ENCODE results near the gene BOK. TPM values are rescaled to one million over a fixed set of nuclear protein-coding genes. Genes with fewer than 3 reads are reported as not detected.

The BOK gene
- total RNA-seq, 1 experiment from 2014 or later, result 33.9 TPM

- H3K9me3 Mint-ChIP-seq, result no peaks in the 10 kb centered on the region
- no peak overlapping the region for H3K27ac Mint-ChIP-seq
- H3K4me1 Mint-ChIP-seq, result peaks cover 4 to 14% of the 10 kb centered on the region in 2 experiments
- Histone ChIP-seq H3K79me1 (ENCODE audit: insufficient read depth, low read depth, low read length, poor library complexity, severe bottlenecking) (peaks cover 2% of the 10 kb centered on the region), H3K9ac (ENCODE audit: extremely low read depth, insufficient read length, low read length) (no peak overlapping the region), H2AK5ac (ENCODE audit: insufficient read length, low read length) (no peak overlapping the region), H2BK12ac (ENCODE audit: insufficient read length, low read depth, low read length) (no peak overlapping the region), H3K4me1 (ENCODE audit: insufficient read depth, low read length) (no peaks in the 10 kb centered on the region), H3K79me2 (ENCODE audit: insufficient read depth, low read length) (no peaks in the 10 kb centered on the region; the same call in 1 of the 2 replicates), H4K91ac (ENCODE audit: insufficient read length, low read depth, low read length) (no peak overlapping the region), H3K18ac (ENCODE audit: insufficient read length, low read depth, low read length) (no peak overlapping the region), H3K56ac (ENCODE audit: insufficient read length, low read depth, low read length) (no peak overlapping the region), H3K14ac (ENCODE audit: insufficient read depth, low read length) (no peak overlapping the region; the same call in 1 of the 2 replicates), H2BK5ac (ENCODE audit: insufficient read length, low read length) (no peak overlapping the region), H3K23me2 (ENCODE audit: insufficient read length, low read depth, low read length, poor library complexity, severe bottlenecking) (peaks cover 6% of the 10 kb centered on the region), H4K5ac (ENCODE audit: insufficient read length, low read depth, low read length) (no peak overlapping the region), H2AFZ (ENCODE audit: low read length) (no peak overlapping the region), H3K23ac (ENCODE audit: insufficient read length, low read depth, low read length) (no peak overlapping the region), H3K4ac (ENCODE audit: low read depth, low read length) (no peak overlapping the region), H2BK15ac (ENCODE audit: low read depth, low read length) (no peak overlapping the region), H4K20me1 (ENCODE audit: control insufficient read depth, insufficient read depth, insufficient read length) (no peaks in the 10 kb centered on the region), H2BK120ac (ENCODE audit: low read depth, low read length, poor library complexity, severe bottlenecking) (no peak overlapping the region), H3K27ac (ENCODE audit: insufficient read length, low read depth, low read length) (no peak overlapping the region), H2BK20ac (ENCODE audit: low read depth, low read length, poor library complexity, severe bottlenecking) (no peak overlapping the region), H3K9me3 (ENCODE audit: control insufficient read depth, low read depth, low read length) (no peaks in the 10 kb centered on the region), H4K8ac (replicated peaks; ENCODE audit: insufficient read length, low read depth, low read length) (no peak overlapping the region), H3T11ph (ENCODE audit: low read length) (no peak overlapping the region), H3K27me3 (ENCODE audit: insufficient read depth, low read length) (no peaks in the 10 kb centered on the region), H3K4me2 (ENCODE audit: insufficient read depth, insufficient read length, low read length) (no peak overlapping the region)
- WGBS (ENCODE audit: extremely low coverage, insufficient read length, low lambda C conversion rate), result no CpG with 5 or more reads among the region's 23 CpGs
- no peak for TF ChIP-seq CTCF (conservative IDR thresholded peaks at IDR 0.05)
- no peaks in the 10 kb centered on the region for H3K27me3 Mint-ChIP-seq (ENCODE audit: low read depth)
- peaks cover 0 to 4% (median 4%) of the 10 kb centered on the region in 3 experiments; a peak in 4 of 7 replicates for H3K36me3 Mint-ChIP-seq (ENCODE audit: insufficient read depth in 1 of 3, low read depth in 3 of 3)
- peak; percentile 32 for DNase-seq
- no peak overlapping the region for H3K4me3 Mint-ChIP-seq
These were observed 5.5 kb downstream of the BOK start for GRCh38 chr2:241563981-241564595.
